Measurements from ENCODE around the gene FAIM.
"Not testable (repeated sequence)": the region's sequence is repeated elsewhere in the genome, so short reads cannot be mapped to it uniquely, and the experiment has no call there.

FAIM gene, protein sequence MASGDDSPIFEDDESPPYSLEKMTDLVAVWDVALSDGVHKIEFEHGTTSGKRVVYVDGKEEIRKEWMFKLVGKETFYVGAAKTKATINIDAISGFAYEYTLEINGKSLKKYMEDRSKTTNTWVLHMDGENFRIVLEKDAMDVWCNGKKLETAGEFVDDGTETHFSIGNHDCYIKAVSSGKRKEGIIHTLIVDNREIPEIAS

DNA sequence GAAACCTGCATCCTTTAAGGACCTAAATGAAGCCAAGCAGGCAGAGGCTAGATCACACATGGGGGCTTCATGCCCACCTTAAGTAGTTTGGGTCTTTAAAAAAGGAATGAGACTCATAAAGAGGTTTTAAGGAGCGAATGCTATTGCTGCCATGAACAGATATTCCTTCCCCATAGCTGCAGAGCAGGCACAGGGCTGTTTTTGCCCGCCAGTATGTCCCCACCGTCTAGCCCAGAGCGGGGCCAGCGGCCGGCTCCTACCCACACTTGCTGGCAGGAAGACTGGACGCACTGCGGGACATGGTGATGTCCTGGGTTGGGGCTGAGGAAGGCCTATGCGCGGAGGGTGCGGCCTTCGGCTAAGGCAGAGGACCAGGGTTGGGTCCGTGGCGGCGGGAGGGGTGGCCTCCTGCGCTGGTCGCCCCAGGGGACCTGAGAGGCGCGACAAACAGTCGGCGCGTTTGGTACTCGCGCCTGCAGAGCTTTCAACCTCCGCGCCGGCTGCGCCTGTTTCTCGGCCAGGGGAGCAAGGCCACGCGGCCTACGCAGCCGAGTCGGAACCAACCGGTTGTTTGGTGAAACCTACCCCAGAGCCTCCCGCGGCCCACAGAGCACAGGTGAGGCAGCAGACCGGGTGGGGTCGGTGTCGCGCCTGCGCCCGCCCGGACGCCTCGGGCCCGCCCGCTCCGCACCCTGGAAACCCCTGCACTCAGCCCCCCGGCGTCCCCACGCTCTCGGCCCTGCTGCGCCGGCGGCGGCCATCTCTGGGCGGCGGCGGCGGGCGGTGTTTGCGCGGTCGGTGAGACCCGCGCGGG, at the start of gene FAIM:
TSS of gene FAIM (plus strand) at position 450 of the 814 bp plus-strand sequence. CDS start 10,956 bp downstream, outside the sequence.
- DNase-seq (ENCODE audit: low spot score) = no peak

DNA sequence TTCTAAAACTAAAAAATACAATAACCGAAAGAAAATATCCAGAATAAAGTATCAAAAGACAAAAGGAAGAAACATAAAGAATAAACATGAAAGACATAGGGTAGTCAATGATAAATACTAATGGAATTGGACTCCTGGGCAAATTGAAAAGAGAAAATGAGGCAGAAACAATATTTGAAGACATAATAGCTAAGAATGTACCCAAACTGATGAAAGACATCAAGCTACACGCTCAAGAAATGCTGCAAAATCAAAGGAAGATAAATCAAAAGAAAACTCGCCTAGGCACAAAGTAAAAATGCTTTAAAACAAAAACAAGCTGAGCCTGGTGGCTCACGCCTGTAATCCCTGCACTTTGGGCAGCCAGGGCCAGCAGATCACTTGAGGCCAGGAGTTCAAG, 49.4 kb upstream of the FAIM start:
- DNase-seq (ENCODE audit: low spot score) = no peak

DNA sequence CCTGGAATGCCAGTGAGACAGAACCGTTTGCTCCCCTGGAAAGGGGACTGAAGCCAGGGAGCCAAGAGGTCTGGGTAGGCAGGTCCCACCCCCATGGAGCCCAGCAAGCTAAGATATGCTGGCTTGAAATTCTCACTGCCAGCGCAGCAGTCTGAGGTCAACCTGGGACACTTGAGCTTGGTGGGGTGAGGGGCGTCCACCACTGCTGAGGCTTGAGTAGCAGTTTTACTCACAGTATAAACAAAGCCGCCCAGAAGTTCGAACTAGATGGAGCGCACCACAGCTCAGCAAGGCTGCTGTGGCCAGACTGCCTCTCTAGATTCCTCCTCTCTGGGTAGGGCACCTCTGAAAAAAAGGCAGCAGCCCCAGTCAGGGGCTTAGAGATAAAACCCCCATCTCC, 48.1 kb upstream of the FAIM start:
- DNase-seq (ENCODE audit: low spot score) = no peak

DNA sequence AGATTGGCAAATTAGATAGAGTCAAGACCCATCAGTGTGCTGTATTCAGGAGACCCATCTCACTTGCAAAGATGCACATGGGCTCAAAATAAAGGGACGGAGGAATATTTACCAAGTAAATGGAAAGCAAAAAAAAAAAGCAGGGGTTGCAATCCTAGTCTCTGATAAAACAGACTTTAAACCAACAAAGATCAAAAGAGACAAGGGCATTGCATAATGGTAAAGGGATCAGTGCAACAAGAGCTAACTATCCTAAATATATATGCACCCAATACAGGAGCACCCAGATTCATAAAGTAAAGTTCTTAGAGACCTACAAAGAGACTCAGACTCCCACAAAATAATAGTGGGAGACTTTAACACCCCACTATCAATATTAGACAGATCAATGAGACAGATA, 45.7 kb upstream of the FAIM start:
- not testable (repeated sequence) for DNase-seq (ENCODE audit: low spot score)

DNA sequence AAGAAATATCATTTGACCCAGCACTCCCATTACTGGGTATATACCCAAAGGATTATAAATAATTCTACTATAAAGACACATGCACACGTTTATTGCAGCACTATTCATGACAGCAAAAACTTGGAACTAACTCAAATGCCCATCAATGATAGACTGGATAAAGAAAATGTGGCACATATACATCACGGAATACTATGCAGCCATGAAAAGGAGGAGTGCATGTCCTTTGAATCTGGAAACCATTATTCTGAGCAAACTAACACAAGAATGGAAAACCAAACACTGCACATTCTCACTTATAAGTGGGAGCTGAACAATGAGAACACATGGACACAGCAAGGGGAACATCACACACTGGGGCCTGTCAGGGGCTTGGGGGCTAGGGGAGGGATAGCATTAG, 42.3 kb upstream of the FAIM start:
- not testable (repeated sequence) for DNase-seq (ENCODE audit: low spot score)

DNA sequence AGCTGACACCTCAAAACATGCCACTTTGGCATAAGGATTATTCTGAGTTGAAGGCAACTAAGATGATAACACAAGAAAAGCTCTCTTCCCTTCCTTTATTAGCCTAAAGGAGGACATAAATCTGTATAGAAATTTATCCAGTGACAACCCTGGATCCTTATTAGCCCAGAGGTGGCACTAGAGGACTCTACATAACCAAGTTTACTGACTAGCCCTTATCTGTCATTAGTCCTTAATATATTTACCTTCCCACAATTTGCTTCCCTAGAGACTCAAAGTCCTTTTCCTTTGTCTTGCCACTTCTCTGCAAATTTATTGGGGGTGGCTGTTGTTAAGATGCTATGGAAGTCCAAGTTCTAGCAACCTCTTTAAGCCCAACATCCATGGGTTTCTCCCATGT, 41.2 kb upstream of the FAIM start:
- DNase-seq (ENCODE audit: low spot score) = no peak

DNA sequence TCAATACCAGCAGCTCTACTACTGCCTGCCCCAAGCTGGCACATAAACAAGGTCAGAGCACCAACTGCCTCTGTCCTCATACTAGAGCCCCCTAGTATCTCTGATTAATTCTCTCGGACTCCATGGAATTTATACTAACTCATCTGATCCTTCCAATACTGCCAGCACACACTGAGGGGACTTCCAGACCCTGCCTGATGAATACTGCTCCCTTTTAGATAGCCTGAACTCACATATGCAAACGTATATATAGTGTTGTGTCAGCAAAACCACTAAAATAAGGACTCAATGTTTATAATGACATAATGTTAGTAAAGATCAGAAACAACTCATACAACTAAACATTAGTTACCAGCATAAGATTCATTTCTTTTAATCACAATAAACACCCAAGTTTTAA, 39.5 kb upstream of the FAIM start:
- no peak for DNase-seq (ENCODE audit: low spot score)

DNA sequence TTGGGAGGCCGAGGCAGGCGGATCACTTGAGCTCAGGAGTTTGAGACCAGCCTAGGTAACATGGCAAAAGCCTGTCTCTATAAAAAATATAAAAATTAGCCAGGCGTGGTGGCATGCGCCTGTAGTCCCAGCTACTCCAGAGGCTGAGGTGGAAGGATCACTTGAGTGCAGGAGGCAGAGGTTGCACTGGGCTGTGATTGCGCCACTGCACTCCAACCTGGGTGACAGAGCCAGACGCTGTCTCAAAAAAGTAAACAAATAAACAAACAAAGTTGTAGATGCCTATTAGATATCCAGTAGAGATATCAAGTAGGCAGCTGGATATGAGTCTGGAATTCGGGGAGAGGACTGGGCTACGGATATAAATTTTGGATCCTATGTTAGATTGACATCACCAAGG, 38.9 kb upstream of the FAIM start:
- DNase-seq (ENCODE audit: low spot score) = not testable (repeated sequence)

DNA sequence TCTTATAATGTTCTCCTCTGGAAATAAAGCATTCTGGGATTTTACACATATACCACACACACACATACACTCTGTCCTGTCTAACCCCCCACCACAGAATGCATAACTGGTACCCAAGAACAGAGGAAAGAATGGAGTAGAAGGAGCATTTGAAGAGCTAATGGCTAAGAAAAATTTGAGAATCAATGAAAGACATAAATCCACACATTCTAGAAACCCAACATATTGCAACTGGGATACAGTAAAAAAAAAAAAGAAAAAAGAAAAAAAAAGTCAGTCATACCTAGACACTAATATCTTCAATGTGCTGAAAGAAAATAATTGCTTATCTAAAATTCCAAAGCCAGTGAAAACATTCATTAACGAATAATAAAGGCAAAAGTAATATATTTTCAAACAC, 35.4 kb upstream of the FAIM start:
- DNase-seq (ENCODE audit: low spot score) = no peak

DNA sequence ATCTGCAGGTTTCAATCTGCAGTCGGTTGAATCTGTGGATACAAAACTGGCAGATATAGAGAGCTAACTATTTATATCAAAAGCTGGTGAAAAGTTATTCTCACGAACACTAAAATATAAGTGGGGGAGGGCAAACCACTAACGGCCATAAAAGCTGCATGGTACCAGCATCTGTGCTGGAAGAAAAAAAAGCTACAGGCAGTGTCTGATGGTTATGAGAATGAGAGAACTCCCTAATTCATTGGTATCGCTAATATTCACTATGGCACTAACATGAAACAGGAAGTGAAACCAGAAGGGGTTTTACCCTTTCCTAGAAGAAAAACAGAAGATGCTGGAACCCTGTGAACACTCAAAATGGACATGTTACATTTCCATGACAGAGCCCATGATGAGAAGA, 30.4 kb upstream of the FAIM start:
- no peak for DNase-seq (ENCODE audit: low spot score)

DNA sequence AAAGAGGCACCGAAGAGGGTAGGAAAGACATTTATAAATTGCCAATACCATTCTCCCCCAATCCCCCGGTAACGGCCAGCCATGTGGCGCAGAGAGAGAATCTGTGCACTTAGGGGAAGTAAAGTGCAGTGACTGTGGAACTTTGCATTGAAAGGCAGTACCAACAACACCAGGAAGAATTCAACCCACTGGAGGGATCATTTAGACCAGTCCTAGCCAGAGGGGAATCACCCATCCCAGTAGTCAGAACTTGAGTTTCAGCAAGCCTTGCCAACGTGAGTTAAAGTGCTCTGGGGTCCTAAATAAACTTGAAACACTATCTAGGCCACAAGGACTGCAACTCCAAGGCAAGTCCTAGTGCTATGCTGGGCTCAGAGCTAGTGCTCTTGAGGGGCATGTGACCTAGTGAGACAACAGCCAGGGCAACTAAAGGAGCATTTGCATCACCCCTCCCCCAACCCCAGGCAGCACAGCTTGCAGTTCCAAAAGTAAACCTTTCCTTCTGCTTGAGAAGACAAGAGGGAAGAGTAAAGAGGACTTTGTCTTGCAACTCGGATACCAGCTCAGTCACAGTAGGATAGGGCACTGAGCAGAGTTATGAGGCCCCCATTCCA, 29.5 kb upstream of the FAIM start:
- no peak for DNase-seq (ENCODE audit: low spot score)

DNA sequence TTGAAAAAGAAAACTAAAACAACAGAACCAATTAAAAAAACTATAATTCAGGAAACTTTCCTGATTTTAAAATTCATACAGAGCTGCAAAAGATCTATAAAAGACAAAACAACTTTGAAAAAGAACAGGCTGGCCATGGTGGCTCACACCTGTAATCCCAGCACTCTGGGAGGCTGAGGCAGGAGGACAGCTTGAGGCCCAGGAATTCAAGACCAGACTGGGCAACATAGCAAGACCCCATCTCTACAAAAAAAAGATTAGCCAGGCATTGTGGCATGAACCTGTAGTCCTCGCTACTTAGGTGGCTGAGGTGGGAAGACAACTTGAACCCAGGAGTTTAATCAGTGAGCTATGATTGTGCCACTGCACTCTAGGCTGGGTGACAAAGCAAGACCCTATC, 21.2 kb upstream of the FAIM start:
- no peak for DNase-seq (ENCODE audit: low spot score)

DNA sequence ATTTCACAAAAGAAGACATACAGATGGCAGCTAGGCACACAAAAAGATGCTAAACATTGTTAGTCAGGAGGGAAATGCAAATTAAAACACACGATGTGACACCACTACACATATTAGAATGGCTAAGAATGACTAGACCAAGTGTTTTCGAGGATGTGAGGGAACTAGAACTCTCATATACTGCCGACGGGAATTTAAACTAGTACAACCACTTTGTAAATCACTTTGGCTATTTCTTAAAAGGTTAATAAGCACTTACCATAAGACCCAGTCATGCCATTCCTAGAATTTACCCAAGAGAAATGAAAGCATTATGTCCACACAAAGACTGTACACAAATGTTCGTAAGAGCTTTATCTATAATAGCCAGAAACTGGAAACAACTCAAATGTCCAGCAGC, 20.1 kb upstream of the FAIM start:
- no peak for DNase-seq (ENCODE audit: low spot score)

DNA sequence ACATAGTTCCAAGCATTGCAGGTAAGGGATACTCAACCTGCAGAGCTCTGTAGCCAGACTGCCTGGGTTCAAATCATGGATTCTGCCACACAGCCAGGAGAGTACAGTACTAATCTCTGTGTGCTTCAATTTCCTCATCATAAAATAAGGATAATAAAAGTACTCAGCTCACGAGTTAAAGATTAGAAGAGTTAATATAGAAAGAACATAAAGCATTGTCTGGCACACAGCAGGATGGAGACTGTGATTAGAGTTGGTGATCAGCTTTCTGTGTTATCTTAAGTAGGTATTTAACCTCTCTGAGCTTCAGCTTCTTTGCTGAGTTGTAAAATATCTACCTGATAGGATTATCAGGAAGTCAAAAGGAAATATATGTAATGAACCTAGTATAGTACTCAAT, 17.2 kb upstream of the FAIM start:
- no peak for DNase-seq (ENCODE audit: low spot score)

DNA sequence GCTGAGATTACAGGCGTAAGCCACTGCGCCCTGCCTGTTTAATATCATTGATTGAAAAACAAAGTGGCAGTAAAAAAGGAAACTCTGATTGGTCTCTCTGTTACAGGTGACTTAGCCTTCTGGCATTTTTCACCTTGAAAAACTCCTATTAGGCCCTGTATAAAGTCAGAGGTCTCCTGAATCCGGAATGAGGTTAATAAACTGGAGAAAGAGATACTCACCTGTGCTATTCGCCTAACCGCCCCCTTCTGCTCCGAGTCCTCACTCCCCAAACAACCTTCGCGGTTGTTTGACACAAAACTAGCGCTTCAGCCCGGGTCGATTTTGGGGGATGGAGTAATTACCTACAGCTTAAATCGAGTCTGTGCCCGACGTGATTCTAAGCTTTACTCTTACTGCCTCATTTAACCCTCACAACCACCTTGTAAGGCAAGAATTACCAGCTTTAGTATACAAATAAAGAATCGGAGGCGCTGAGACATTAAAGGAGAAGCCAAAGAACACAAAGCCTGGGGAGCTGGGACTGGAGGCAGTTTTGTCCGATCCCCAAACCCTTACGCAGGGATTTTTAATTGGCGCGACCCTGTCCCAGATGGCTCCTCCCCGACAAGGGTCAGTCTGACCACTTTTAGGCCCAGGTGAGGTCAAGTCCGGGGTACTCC, 15.0 kb upstream of the FAIM start:
- no peak for DNase-seq (ENCODE audit: low spot score)

DNA sequence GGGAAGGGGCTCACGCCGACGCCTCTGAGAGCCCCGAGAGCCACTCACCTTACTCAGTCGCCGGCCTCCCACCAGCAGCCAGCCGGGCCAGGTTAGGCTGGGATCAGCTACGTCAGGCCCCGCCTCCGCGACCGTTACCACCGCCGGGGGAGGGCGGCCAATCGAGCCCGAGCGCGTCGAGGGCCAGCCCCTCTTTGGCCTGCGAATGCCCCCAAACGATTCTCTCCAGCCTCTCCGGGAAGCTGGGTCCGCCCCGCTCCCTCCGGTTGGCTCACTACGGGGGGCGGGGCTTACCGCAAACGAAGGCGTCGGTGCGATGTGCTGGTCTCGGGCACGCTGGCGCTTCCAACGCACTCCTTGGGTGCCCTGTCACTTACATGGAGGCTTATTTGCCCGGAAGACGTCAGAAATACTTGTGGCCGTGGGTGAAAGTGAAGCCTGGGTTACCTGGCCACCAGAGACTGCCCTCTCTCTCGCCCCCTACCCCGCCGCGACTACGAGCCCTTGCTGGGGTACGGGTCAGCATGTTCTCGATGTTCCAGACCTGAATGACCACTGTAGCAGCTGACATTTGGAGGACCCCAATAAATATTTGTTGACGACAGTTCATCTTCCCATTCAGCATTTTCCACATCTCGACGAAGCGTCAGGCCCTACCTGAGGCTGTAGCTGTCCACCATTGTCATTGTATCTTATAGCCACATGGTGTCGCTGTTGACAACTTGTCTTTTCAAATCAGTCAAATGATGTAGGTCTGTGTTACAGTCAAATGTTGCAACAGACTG, 14.2 kb upstream of the FAIM start, which contains the start of gene CEP70:
TSS of gene CEP70 (minus strand) at position 111 of the 785 bp plus-strand sequence. CDS start 21,333 bp downstream, outside the sequence.
- DNase-seq (ENCODE audit: low spot score) = peak; percentile 85

DNA sequence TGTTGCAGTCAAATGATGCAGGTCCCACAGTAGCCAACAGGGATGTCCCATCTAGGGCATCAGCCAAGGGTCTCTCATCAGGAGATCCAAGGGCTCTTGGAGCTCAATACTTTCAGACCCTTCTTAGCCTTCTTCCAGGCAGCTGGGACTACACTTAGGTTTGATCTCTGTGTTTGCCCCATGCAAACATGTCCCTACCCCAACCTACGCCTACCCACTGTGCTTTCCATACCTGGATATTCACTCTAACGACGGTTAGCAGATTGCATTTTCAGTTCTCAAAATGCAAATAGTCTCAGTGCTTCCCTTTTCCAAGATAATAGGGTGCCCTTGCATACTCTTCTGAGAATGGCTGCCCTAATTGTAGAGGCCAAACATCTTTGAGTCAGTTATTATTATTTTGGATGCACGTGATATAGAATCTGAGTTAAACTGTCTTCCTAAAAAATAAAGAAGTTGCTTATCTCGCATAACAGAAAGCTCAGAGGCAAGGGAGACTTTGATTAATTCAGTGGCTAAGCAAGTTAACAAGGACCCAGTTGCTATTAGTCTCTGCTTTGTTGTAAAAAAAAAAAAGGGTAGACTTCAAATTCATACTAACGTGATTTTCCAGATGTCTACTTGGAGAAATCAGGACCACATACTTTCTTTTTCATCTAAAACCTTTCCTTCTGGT, 13.5 kb upstream of the FAIM start:
- no peak for DNase-seq (ENCODE audit: low spot score)

DNA sequence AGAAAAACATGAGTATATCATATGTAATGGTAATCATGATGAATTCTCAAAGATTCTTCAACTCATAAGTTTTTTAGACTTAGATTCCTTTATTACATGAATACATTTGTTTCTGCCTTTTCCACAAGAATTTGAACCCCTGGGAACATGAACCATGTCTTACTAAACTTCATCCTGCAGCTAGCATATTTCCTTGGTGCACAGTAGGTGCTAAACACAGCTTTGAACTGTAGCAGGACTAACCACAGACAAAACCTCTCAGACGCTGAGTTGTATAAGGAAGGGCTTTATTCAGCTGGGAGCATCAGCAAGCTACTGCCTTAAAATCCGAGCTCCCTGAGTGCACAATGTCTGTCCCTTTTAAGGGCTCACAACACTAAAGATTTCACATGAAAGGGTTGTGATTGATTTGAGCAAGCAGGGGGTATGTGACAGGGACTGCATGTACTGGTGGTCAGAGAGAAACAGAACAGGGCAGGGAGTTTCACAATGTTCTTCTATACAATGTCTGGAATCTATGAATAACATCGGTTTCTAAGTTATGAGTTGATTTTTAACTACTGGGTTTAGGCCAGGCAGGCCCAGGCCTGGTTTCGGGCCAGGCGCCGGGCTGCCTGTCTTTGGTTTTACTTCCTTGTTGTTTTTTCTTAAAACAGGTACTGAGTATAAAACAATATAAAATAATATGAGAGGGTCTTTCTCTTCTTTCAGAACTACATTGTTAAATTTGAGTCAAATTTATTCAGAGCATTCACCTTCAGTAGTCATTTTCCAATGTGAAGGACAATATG, 11.2 kb upstream of the FAIM start:
- not testable (repeated sequence) for DNase-seq (ENCODE audit: low spot score)

DNA sequence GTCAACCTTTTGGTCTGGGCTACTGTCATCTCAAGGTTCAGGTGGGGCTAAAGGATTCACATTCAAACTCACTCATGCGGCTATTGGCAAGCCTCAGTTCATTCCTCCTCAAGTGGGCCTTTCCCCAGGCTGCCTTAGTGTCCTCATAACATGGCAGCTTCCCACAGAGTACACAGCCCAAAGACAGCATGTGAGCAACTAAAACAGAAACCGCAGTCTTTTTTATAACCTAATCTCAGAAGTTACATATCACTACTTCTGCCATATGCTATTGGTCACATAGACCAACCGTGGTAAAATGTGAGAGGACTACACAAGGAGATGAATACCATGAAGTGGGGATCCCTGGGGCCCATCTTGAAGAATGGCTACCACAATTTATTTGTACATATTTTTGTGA, 10.0 kb upstream of the FAIM start:
- DNase-seq (ENCODE audit: low spot score) = no peak

DNA sequence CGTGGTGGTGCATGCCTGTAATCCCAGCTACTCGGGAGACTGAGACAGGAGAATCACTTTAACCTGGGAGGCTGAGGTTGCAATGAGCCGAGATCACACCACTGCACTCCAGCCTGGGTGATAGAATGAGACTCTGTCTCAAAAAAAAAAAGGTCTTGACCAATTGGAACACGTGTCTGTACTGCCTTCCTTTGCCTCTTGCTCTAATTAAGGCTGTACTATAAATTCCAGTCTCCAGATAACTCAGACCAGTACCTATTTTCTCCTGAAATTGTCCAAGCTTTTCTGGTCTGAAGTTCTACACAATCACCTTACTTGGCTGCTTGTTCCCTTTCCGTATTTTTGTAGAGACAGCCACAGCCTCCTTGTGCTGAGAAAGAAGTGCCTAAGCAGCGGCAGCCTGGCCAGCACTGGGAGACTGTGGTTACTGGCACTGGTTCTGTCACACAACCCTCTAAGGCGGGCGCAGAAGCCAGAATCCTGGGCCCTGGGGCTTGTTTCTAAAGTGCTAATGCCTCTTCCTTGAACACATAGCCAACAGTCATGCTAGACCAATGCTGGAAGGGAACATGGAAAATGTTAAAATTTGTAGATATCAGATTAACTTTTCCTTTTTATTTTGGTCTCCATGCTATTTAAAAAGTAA, 8.3 kb upstream of the FAIM start:
- no peak for DNase-seq (ENCODE audit: low spot score)

Measured in hematopoietic multipotent progenitor cell treated with erythropoietin and hydrocortisone succinate and interleukin-3 and kit ligand, for 17 days (in vitro differentiated cells).